ENCODE results near the gene SLC25A1. TPM values are rescaled to one million over a fixed set of nuclear protein-coding genes. Genes with fewer than 3 reads are reported as not detected.
"Not testable (repeated sequence)": the region's sequence is repeated elsewhere in the genome, so short reads cannot be mapped to it uniquely, and the experiment has no call there.

Gene SLC25A1
- total RNA-seq, 2 experiments from 2014 or later = 47.9 to 53.8 TPM

GRCh38 chr22:19168088-19168890 lies 10.2 kb downstream of the SLC25A1 start:
- Mint-ChIP-seq H3K36me3 (peaks cover 12% of the 10 kb centered on the region), H3K27ac (no peak overlapping the region), H3K4me1 (peaks cover 20% of the 10 kb centered on the region), H3K9me3 (no peaks in the 10 kb centered on the region), H3K27me3 (peaks cover 52% of the 10 kb centered on the region), H3K4me3 (peak overlapping the region; percentile 1)
- no peak for DNase-seq

GRCh38 chr22:19167106-19167869 lies 11.2 kb downstream of the SLC25A1 start:
- H3K36me3 Mint-ChIP-seq = peaks cover 3% of the 10 kb centered on the region
- DNase-seq = no peak
- no peak overlapping the region for H3K27ac Mint-ChIP-seq
- no peaks in the 10 kb centered on the region for H3K9me3 Mint-ChIP-seq
- peaks cover 52% of the 10 kb centered on the region for H3K27me3 Mint-ChIP-seq
- no peak overlapping the region for H3K4me3 Mint-ChIP-seq
- H3K4me1 Mint-ChIP-seq = peaks cover 11% of the 10 kb centered on the region

- no peaks in the 10 kb centered on the region for H3K36me3 Mint-ChIP-seq
- no peak for DNase-seq
- peaks cover 9% of the 10 kb centered on the region for H3K4me1 Mint-ChIP-seq
- H3K9me3 Mint-ChIP-seq = no peaks in the 10 kb centered on the region
- peaks cover 52% of the 10 kb centered on the region for H3K27me3 Mint-ChIP-seq
- H3K4me3 Mint-ChIP-seq = no peak overlapping the region
- no peak overlapping the region for H3K27ac Mint-ChIP-seq
These were observed 12.1 kb downstream of the SLC25A1 start for GRCh38 chr22:19166421-19166820.

- no peak overlapping the region for H3K27ac Mint-ChIP-seq
- no peaks in the 10 kb centered on the region for H3K9me3 Mint-ChIP-seq
- DNase-seq = no peak
- no peak overlapping the region for H3K4me3 Mint-ChIP-seq
- H3K4me1 Mint-ChIP-seq = peaks cover 4% of the 10 kb centered on the region
- peaks cover 41% of the 10 kb centered on the region for H3K27me3 Mint-ChIP-seq
- H3K36me3 Mint-ChIP-seq = no peaks in the 10 kb centered on the region
These were observed 14.1 kb downstream of the SLC25A1 start for GRCh38 chr22:19164425-19164824.

- DNase-seq = not testable (repeated sequence)
- peaks cover 40% of the 10 kb centered on the region for H3K27me3 Mint-ChIP-seq
These were observed 19.9 kb downstream of the SLC25A1 start for GRCh38 chr22:19158649-19159048.

GRCh38 chr22:19156109-19156508 lies 22.4 kb downstream of the SLC25A1 start:
- H3K9me3 Mint-ChIP-seq, H3K4me3 Mint-ChIP-seq, H3K4me1 Mint-ChIP-seq, H3K27ac Mint-ChIP-seq, H3K36me3 Mint-ChIP-seq, DNase-seq: not testable (repeated sequence)
- peaks cover 60% of the 10 kb centered on the region for H3K27me3 Mint-ChIP-seq

More at GRCh38 chr22:19158649-19159048, 19.9 kb downstream of the SLC25A1 start:
- H3K4me1 Mint-ChIP-seq, H3K9me3 Mint-ChIP-seq, H3K27ac Mint-ChIP-seq, H3K4me3 Mint-ChIP-seq, H3K36me3 Mint-ChIP-seq: not testable (repeated sequence)

GRCh38 chr22:19152942-19153883 lies 25.3 kb downstream of the SLC25A1 start:
- DNase-seq = no peak
- no peaks in the 10 kb centered on the region for H3K9me3 Mint-ChIP-seq
- no peak overlapping the region for H3K27ac Mint-ChIP-seq
- H3K4me1 Mint-ChIP-seq = peaks cover 5% of the 10 kb centered on the region
- H3K36me3 Mint-ChIP-seq = no peaks in the 10 kb centered on the region
- peaks cover 66% of the 10 kb centered on the region for H3K27me3 Mint-ChIP-seq
- no peak overlapping the region for H3K4me3 Mint-ChIP-seq

- no peaks in the 10 kb centered on the region for H3K36me3 Mint-ChIP-seq
- H3K27me3 Mint-ChIP-seq = peaks cover 75% of the 10 kb centered on the region
- peaks cover 5% of the 10 kb centered on the region for H3K4me1 Mint-ChIP-seq
- H3K4me3 Mint-ChIP-seq = peak overlapping the region; percentile 61
- no peak for DNase-seq
- no peaks in the 10 kb centered on the region for H3K9me3 Mint-ChIP-seq
- H3K27ac Mint-ChIP-seq = no peak overlapping the region
These were observed 27.0 kb downstream of the SLC25A1 start for GRCh38 chr22:19151329-19152191.

- Mint-ChIP-seq H3K27ac (no peak overlapping the region), H3K36me3 (no peaks in the 10 kb centered on the region), H3K9me3 (no peaks in the 10 kb centered on the region), H3K27me3 (peaks cover 70% of the 10 kb centered on the region), H3K4me3 (peak overlapping the region; percentile 61), H3K4me1 (peaks cover 5% of the 10 kb centered on the region)
- no peak for DNase-seq
These were observed 27.8 kb downstream of the SLC25A1 start for GRCh38 chr22:19150482-19151328.

- DNase-seq = no peak
- peaks cover 68% of the 10 kb centered on the region for H3K27me3 Mint-ChIP-seq
- H3K27ac Mint-ChIP-seq = no peak within 1 kb of the TSS
- no peaks in the 10 kb centered on the region for H3K9me3 Mint-ChIP-seq
- H3K4me3 Mint-ChIP-seq = peak within 1 kb of the TSS; percentile 61
- peaks cover 5% of the 10 kb centered on the region for H3K4me1 Mint-ChIP-seq
- no peaks in the 10 kb centered on the region for H3K36me3 Mint-ChIP-seq
These were observed 28.5 kb downstream of the SLC25A1 start, which contains the start of gene GSC2 for GRCh38 chr22:19149991-19150390. TSS of gene GSC2 (minus strand) at chr22:19150292. CDS start at chr22:19150283, 9 bp downstream.

- peak; percentile 59 for DNase-seq
- Mint-ChIP-seq H3K27me3 (peaks cover 61% of the 10 kb centered on the region), H3K4me1 (peaks cover 5% of the 10 kb centered on the region), H3K27ac (no peak overlapping the region), H3K4me3 (peak overlapping the region; percentile 35), H3K36me3 (no peaks in the 10 kb centered on the region), H3K9me3 (no peaks in the 10 kb centered on the region)
These were observed 29.3 kb downstream of the SLC25A1 start for GRCh38 chr22:19149047-19149883.

GRCh38 chr22:19148417-19149046 lies 30.0 kb downstream of the SLC25A1 start:
- H3K36me3 Mint-ChIP-seq = peaks cover 3% of the 10 kb centered on the region
- no peak overlapping the region for H3K4me3 Mint-ChIP-seq
- DNase-seq = no peak
- peaks cover 53% of the 10 kb centered on the region for H3K27me3 Mint-ChIP-seq
- peaks cover 8% of the 10 kb centered on the region for H3K4me1 Mint-ChIP-seq
- H3K27ac Mint-ChIP-seq = no peak overlapping the region
- H3K9me3 Mint-ChIP-seq = no peaks in the 10 kb centered on the region

Data from activated naive CD8-positive, alpha-beta T cell treated with anti-CD3 and anti-CD28 coated beads for 36 hours (primary cell).